Ovary (tissue), 3 donors: ENCODE measurements around the gene LSS.

Experiments
- CTCF ChIP-seq, 3 donors: fragments of 450-650 bp in 2 of 3; fragments of 200-600 bp in 1 of 3; IDR thresholded peaks; one replicate each; pipeline versions ENCODE4 v1.5.1 to v1.8.0; 2016 to 2022; ENCODE audit warnings: antibody characterized with exemption in 3 of 3, mild to moderate bottlenecking in 1 of 3
- EP300 ChIP-seq: sonication (generic); formaldehyde crosslinking; IDR thresholded peaks from one replicate; pipeline ENCODE4 v1.6.1; 2017; ENCODE audit warnings: antibody characterized with exemption
- donor health status: DM: no; HTN: no; CAD: no.

- TF ChIP-seq CTCF (IDR thresholded peaks at IDR 0.05), result no peak
- TF ChIP-seq EP300, result no peak
Measured at GRCh38 chr21:46151989-46152926, 76.3 kb downstream of the LSS start.
